HUES48 (cell line): ENCODE measurements around the gene HS2ST1.

Source experiments
- H3K27ac ChIP-seq: one replicate; pipeline ENCODE4 v1.7.0; 2013; ENCODE audit warnings: low read depth, low read length, inconsistent platforms
- H3K27me3 ChIP-seq: 2 replicates; pipeline ENCODE4 v1.6.1; 2013; ENCODE audit warnings: mild to moderate bottlenecking, low read length; ENCODE audit not compliant: control insufficient read depth, insufficient read depth
- H3K36me3 ChIP-seq: 2 replicates; pipeline ENCODE4 v1.6.1; 2013; ENCODE audit warnings: low read length; ENCODE audit not compliant: control insufficient read depth, insufficient read depth
- H3K4me1 ChIP-seq: 2 replicates; pipeline ENCODE4 v1.6.1; 2013; ENCODE audit warnings: mild to moderate bottlenecking, low read length; ENCODE audit not compliant: control insufficient read depth, insufficient read depth
- H3K4me3 ChIP-seq: 2 replicates; pipeline ENCODE4 v1.5.1; 2013; ENCODE audit warnings: mild to moderate bottlenecking, low read depth, low read length
- H3K9ac ChIP-seq: 2 replicates; pipeline ENCODE4 v1.6.1; 2013; ENCODE audit warnings: mild to moderate bottlenecking, low read depth, low read length, moderate library complexity
- H3K9me3 ChIP-seq: 2 replicates; pipeline ENCODE4 v1.6.1; 2013; ENCODE audit warnings: low read length; ENCODE audit not compliant: control insufficient read depth, insufficient read depth

The HS2ST1 gene

DNA sequence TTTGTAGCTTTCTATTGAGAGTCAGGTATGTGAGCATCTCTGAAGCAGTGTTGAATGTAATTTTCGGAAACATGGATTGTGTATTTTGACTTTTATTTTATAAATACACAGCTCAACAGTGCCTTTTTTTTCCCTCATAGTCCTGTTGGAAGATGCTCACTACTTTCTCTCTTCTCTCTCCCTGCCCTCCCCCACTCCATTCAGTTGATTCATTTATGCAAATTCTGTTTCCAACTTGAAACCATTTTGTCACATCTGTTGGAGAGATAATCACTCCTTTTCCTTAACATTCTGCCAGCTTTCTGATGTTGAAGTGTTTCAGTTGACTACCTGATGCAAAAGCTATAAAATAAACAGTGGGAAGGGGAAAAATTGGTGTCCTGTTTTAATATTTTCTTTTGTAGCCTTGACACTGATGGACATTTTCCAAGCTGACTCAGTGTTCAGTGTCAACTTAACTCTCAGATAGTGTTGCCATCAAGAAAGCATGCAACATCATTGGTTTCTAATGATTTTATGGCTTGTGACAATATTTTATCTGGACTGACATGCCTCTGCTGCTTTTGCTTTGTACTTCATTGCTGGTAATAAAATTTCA, 194.5 kb downstream of the HS2ST1 start:
- no peak overlapping the region for H3K9ac ChIP-seq
- no peaks in the 10 kb centered on the region for H3K27me3 ChIP-seq
- H3K36me3 ChIP-seq, result peaks cover 7% of the 10 kb centered on the region
- H3K27ac ChIP-seq, result no peak overlapping the region
- H3K4me1 ChIP-seq, result peaks cover 10% of the 10 kb centered on the region; the same call in 1 of the 2 replicates
- no peak overlapping the region for H3K4me3 ChIP-seq
- H3K9me3 ChIP-seq, result no peaks in the 10 kb centered on the region

DNA sequence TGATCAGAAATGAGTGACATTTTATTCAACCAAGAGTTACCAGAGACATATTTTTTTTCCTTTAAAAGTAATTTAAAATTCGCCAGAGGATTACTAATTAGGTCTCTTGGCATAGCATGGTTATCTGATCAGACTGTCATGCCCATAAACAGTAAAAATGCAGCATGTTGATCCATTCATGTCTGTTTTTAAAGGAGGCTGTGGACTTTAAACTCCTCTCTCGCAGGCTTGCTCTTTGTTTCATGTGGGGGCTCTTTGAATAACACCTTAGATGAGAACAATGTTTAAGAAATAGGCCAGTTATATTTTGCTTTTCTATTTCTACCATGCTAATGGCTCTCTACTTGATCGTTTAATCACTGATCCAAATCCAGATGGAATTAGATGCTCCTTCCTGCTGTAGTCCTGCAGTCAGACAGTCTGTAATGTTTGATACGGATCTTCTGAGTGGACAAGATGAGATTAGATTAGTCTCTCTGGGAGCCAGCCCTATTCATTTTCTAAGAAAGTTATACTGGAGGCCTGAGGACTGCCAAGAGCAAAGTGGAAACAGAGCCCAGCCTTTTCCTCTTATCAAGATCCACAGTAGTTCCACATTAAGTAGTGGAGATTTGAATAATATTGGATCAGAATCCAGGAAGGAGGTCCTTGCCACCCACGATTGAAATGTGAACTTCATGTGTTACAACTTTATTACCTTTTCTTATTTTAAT, 197.4 kb downstream of the HS2ST1 start:
- no peak overlapping the region for H3K9ac ChIP-seq
- no peaks in the 10 kb centered on the region; the same call in 1 of the 2 replicates for H3K27me3 ChIP-seq

DNA sequence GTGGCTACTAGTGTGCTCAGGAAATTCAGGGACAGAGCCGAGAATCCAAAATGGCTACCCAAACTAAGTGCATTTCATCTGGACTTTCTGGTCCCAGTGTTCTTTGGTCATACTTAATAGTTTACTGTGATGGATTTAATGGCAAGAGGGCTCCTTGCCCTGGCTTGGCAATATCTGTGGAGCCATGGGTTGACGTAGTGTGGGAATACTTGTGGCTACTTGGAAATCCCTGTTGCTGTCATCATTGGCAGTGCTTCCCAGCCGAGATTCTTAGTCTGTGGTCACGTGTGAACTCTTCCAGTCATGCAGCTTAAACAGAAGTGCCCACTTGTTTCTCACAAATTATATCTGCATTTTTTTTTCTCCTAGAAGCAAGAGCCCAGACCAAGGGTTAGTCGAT, 198.9 kb downstream of the HS2ST1 start:
- Histone ChIP-seq H3K36me3 (no peaks in the 10 kb centered on the region), H3K27me3 (no peaks in the 10 kb centered on the region; the same call in 1 of the 2 replicates), H3K4me3 (no peak overlapping the region), H3K27ac (no peak overlapping the region), H3K4me1 (peaks cover 22% of the 10 kb centered on the region), H3K9ac (no peak overlapping the region), H3K9me3 (no peaks in the 10 kb centered on the region)

More for the DNA sequence above, 197.4 kb downstream of the HS2ST1 start:
- Histone ChIP-seq H3K4me1 (peaks cover 11% of the 10 kb centered on the region), H3K4me3 (no peak overlapping the region), H3K36me3 (no peaks in the 10 kb centered on the region), H3K9me3 (no peaks in the 10 kb centered on the region), H3K27ac (no peak overlapping the region)

DNA sequence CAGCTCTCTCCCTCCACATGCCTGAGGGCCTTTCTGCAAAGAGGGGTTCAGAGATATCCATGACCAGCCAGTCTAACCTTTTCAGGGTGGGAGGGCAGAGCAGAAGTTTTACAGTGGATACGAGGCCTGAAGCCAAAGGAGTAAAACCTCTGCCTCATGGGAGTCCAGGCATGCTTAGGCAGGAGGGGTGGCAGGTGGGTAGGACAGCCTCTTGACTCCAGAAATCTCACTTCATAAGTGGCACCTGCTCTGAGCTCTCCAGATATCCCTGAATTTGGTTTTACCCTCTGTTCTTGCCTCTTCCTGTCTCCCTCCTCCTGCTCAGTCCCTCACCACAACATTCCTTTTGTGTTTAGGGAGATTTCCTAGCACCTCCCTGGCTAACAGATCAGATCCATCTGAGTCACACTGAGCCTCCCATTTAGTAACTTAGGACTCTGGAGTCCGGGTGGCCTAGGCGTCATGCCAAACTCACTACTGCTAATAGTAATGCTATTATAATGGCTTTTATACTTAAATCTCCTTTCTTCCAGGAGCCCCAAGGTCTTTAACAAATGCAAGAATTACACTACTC, 201.0 kb downstream of the HS2ST1 start:
- H3K27ac ChIP-seq, result no peak overlapping the region

DNA sequence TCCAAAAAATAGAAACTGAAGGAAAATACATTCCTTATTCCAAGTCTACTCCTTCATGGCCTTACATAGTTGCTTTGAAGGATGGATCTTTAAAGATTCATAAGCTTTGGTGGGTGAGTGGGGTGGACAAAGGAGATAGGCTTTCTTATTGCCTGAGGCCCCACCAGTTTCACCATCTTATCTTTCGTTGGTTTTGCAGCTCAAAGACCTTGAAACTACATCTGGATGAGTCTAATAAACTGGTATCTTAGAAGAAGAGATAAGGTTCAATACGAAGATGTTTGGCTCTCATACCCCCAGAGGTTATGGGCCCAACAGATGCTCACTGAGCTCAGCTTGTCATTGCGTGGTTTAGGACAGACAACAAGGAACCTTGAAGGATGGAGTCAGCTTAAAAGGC, 201.5 kb downstream of the HS2ST1 start:
- Histone ChIP-seq H3K4me1 (peaks cover 14% of the 10 kb centered on the region), H3K27me3 (no peaks in the 10 kb centered on the region; the same call in 1 of the 2 replicates), H3K4me3 (no peak overlapping the region), H3K36me3 (no peaks in the 10 kb centered on the region), H3K9ac (no peak overlapping the region), H3K27ac (no peak overlapping the region), H3K9me3 (no peaks in the 10 kb centered on the region)

More for the DNA sequence above, 201.0 kb downstream of the HS2ST1 start:
- no peaks in the 10 kb centered on the region for H3K9me3 ChIP-seq
- H3K36me3 ChIP-seq, result no peaks in the 10 kb centered on the region
- H3K9ac ChIP-seq, result no peak overlapping the region
- no peaks in the 10 kb centered on the region; the same call in 1 of the 2 replicates for H3K27me3 ChIP-seq
- peaks cover 14% of the 10 kb centered on the region for H3K4me1 ChIP-seq
- H3K4me3 ChIP-seq, result no peak overlapping the region

DNA sequence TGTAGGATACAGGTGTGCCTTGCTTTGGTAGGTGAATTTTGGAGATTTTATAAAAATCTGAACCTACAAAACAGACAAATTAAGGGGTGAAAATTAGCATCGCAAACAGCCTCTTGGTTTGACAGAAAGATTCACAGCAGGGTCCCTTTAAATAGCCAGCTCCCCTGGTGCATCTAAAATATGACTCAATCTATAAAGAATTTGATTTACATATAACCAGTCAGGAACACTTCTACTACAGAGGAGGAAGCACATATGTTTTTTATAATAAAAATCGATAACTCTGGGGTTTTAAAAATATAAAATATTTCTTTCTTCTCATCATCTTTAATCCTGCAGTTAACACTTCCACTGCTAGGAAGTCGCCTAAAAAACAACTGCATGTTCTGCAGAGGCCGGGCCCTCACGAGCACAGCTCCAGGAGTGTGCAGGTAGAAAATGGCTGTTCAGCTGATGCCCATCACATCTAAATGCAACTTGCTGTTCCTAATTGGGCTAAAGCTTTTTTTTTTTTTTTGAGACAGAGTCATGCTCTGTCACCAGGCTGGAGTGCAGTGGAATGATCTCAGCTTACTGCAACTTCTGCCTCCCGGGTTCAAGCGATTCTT, 203.4 kb downstream of the HS2ST1 start:
- no peak overlapping the region for H3K9ac ChIP-seq
- no peaks in the 10 kb centered on the region for H3K36me3 ChIP-seq
- H3K27ac ChIP-seq, result peak overlapping the region; percentile 61
- peak overlapping the region; percentile 33; the same call in 1 of the 2 replicates for H3K4me3 ChIP-seq
- H3K27me3 ChIP-seq, result no peaks in the 10 kb centered on the region; the same call in 1 of the 2 replicates
- no peaks in the 10 kb centered on the region for H3K9me3 ChIP-seq
- H3K4me1 ChIP-seq, result peaks cover 14% of the 10 kb centered on the region

DNA sequence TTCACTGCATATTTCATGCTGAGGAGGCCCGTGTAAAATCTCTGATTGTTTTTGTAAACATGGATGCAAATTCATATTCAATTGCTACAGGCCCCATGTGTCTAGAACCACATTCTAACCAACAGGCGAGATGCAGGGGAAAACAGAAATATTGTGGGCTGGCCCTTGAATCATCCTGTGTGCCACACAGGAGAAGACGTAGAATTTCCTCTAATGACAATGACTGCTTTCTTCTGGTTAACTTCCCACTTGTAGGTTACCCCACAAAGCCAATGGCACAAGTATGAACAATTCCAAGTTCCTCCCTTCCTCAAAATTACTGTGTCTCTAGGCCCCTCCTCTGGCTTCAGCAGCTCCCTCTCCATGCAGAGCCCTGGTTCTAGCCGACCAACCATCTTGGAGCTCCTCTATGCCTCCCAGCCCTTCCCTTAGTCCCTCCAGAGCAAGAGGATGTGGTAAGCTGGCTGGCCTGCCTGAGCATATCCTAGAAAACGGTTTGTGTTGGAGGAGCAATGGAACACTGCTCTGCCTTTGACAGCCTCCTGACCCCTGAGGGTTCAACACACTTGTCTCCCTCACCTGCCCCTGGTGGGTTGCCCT, 205.2 kb downstream of the HS2ST1 start:
- Histone ChIP-seq H3K9me3 (no peaks in the 10 kb centered on the region), H3K4me3 (no peak overlapping the region), H3K36me3 (no peaks in the 10 kb centered on the region), H3K27ac (no peak overlapping the region), H3K4me1 (peaks cover 14% of the 10 kb centered on the region), H3K9ac (no peak overlapping the region), H3K27me3 (no peaks in the 10 kb centered on the region; the same call in 1 of the 2 replicates)

DNA sequence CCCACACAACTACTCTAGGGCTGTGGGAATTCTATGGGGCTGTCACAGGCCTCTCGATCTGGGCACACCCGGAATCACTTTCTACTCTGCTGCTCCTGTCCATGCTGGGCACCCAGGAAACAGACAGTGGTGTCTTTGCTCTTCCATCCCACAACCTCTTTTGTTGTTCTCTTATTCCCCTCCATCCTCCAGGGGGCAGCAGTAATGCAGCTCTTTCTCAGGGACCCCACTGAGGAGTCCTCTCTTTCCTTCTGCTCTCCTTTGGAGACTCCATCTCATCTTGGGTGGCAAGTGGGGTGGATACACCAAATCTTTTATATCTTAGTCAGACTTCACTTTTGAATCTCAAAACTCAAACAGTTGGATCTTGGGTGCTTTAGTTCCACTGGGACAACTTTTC, 206.3 kb downstream of the HS2ST1 start:
- no peaks in the 10 kb centered on the region for H3K36me3 ChIP-seq
- H3K9ac ChIP-seq, result no peak overlapping the region

DNA sequence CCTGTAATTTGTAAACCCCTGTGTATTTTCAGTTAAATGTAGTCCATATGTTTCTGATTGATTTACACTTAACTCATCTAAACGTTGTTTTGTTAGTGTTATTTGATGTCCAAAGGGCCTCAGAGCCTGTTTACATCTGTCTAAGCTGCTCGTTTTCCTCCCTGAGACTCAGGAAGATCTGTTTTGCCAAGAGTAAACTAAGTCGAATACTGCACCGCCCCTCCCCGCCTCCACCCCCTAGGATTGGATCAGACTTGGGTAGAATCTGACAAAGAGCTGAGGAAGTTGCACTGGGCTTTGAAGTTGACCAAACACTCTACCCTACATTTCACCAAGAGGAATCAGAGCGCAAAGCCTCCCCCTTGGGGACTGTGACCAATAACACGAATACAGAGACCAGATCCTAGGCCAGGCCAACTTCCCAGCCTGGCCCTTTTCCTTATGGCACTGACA, 207.3 kb downstream of the HS2ST1 start:
- H3K9ac ChIP-seq, result no peak overlapping the region
- no peaks in the 10 kb centered on the region for H3K27me3 ChIP-seq
- H3K9me3 ChIP-seq, result no peaks in the 10 kb centered on the region
- no peaks in the 10 kb centered on the region for H3K36me3 ChIP-seq
- H3K4me1 ChIP-seq, result peaks cover 13% of the 10 kb centered on the region
- no peak overlapping the region for H3K27ac ChIP-seq
- no peak overlapping the region for H3K4me3 ChIP-seq

More for the DNA sequence above, 206.3 kb downstream of the HS2ST1 start:
- H3K4me3 ChIP-seq, result no peak overlapping the region
- no peak overlapping the region for H3K27ac ChIP-seq
- H3K27me3 ChIP-seq, result no peaks in the 10 kb centered on the region; the same call in 1 of the 2 replicates
- H3K9me3 ChIP-seq, result no peaks in the 10 kb centered on the region
- peaks cover 14% of the 10 kb centered on the region for H3K4me1 ChIP-seq

DNA sequence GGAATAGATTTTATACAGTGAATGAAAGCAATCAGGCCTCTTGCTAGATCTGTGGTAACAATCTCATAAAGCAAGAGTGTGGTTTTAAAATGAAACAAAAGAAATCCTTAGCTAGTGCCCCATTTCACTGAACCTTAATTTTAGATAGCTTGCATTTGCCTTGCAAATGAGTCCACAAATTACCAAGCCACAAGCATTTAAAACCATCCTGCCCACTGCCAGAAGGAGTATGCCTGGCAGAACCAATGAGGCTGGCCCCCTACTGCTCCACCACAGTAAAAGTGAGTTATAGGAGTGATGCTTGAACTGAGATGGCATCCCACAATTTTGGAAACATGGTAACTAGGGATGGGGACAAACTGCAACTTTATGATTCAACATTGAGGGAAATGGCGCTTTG, 207.8 kb downstream of the HS2ST1 start:
- Histone ChIP-seq H3K4me1 (peaks cover 8% of the 10 kb centered on the region), H3K27ac (no peak overlapping the region), H3K9me3 (no peaks in the 10 kb centered on the region), H3K4me3 (no peak overlapping the region), H3K9ac (no peak overlapping the region), H3K36me3 (no peaks in the 10 kb centered on the region), H3K27me3 (no peaks in the 10 kb centered on the region)
